GM18868 (cell line): ENCODE results near the gene CACNA1A.
"Not testable (repeated sequence)": the region's sequence is repeated elsewhere in the genome, so short reads cannot be mapped to it uniquely, and the experiment has no call there.

ENCODE experiments used
- ATAC-seq: cut with Tn5 transposase; IDR thresholded peaks from one replicate; pipeline ENCODE4 v1.9.1; 2021; ENCODE audit warnings: mild to moderate bottlenecking, moderate library complexity; ENCODE audit not compliant: unreplicated experiment

Gene CACNA1A

DNA sequence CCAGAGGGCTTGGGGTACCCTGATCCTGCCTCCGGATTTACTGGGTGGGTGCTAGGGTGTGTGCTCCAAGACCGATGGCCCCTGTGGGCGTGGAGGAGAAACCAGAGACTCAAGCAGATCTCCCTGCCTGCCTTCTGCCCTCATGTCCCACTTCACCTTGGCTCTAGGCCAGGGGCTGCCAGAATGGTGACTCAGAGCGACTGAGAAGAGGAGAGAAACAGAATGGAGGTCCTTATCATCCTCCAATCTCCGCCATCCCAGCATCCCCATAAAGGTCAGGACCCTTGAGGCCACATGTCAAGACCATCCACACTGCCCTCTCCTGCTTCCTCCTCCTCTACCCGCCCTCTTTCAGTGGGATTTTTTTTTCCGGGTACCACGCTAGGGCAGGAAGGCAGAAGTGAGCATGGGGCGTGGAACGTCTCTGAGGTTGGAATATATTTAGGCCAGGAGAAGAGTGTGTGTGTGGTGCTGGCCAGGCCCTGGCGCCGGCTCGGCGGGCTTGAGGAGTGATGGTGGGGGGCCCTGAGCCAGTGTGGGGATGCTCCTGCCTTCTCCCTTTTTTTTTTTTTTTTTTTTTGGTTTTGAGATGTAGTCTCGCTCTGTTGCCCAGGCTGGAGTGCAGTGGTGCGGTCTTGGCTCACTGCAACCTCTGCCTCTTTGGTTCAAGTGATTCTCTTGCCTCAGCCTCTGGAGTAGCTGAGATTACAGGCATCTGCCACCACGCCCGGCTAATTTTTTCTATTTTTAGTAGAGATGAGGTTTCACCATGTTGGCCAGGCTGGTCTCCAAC is 333.7 kb downstream of the CACNA1A start:
- no peak for ATAC-seq

DNA sequence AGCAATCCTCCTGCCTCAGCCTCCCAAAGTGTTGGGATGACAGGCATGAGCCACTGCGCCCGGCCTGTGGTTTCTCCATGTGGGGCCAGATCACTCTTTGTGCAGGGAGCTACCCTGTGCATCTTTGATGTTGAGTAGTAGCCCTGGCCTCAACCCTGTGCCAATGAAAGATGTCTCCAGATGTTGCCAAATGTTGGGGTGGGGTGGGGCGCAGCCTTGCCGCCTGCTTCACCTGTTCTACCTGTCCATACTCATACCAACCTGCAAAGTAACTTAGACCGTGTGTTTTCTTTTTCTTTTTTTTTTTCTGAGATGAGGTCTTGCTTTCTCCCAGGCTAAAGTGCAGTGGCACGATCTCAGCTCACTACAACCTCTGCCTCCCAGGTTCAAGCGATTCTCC is 335.1 kb downstream of the CACNA1A start:
- no peak for ATAC-seq

DNA sequence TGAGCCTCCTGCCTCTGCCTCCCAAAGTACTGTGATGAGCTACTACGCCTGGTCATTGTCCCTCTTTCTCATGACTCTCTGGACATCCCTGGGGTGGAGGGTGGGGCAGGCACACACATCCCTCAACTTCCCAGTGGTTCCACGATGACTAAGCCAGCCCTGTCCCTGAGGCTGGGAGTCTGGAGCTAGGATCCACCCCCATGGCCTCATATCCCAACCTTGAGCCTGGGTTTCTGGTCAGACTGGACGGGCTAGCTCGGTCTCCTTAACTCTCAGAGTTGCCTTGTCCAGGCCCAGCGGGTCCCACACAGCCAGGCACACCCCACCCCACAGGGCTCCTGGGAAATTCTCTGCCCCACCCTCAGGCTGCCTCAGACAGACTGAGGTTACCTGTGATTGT is 336.5 kb downstream of the CACNA1A start:
- ATAC-seq: no peak

DNA sequence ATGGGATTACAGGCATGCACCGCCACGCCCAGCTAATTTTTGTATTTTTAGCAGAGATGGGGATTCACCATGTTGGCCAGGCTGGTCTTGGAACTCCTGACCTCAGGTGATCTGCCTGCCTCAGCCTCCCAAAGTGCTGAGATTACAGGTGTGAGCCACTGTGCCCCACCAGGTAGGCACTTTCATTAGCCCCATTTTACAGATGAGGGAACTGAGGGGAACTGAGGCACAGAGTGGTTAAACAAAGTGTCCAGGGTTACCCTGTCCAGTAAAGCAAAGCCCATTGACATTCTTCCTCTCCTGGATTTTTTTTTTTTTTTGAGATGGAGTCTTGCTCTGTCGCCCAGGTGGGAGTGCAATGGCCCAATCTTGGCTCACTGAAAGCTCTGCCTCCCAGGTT is 340.1 kb downstream of the CACNA1A start:
- not testable (repeated sequence) for ATAC-seq

DNA sequence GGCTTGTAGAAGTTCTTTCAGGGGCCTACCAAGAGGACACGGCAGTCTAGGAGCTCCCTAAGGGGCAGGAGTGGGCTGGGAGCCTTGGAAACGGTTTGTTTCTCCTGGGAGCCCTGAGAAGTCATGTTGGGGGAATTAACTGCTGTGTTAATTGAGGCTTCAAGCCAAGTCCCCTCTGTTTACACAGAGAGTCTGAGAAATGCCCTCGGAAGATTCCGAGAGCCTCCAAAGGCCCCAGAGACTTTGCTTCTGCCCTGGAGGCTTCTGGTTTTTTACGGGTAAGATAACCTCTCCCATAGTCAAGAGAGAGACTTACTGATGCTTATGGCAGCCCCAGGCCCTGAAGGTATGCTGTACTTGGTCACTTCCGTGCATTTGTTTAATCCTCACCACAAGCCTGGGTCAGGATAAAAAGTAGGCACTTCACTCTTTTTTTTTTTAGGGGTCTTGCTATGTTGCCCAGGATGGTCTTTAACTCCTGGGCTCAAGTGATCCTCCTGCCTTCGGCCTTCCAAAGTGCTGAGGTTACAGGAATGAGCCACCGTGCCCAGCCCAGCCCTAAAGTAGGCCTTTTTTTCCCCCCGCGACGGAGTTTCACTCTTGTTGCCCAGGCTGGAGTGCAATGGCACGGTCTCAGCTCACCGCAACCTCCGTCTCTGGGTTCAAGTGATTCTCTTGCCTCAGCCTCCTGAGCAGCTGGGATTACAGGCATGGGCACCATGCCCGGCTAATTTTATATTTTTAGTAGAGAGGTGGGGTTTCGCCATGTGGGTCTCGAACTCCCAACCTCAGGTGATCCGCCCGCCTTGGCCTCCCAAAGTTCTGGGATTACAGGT is 340.9 kb downstream of the CACNA1A start:
- no peak for ATAC-seq

DNA sequence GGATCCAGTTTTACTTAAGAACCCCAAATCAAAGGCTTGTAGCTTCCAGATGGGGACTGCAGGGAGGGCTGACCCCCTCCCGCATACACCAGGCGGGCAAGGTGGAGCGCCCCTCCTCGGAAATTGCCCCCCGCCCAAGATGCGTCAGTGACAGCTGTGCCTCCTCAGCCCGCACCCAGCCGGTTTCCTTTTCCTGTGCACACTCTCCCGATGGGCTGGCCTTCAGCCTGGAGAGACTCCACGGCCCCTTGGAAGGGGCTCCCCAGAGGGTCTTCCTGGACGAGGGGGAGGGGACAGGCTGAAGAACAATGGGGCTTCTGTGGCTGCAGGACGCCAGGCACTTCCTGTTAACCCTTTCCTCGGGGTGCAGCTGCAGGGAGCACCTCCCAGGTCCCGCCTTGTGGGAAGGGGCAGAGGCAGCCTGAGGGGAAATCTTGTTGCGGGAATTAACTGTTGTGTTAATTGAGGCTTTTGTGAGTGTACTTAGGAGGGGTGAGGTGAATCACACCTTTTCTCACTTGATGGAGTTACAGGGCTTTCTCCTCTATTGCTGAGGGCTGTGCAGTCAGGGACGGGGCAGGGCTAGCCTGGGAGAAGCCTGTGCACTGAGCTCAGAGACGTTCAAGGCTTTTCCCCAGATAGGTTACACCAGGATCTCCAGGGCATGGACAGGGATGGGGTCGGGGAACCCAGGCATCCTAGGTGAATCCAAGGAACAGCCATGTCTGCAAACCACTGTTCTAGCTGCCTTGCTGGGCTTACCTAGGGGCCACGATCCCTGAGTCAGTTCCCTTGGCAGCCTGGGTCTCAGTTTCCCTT is 341.7 kb downstream of the CACNA1A start:
- ATAC-seq: no peak

DNA sequence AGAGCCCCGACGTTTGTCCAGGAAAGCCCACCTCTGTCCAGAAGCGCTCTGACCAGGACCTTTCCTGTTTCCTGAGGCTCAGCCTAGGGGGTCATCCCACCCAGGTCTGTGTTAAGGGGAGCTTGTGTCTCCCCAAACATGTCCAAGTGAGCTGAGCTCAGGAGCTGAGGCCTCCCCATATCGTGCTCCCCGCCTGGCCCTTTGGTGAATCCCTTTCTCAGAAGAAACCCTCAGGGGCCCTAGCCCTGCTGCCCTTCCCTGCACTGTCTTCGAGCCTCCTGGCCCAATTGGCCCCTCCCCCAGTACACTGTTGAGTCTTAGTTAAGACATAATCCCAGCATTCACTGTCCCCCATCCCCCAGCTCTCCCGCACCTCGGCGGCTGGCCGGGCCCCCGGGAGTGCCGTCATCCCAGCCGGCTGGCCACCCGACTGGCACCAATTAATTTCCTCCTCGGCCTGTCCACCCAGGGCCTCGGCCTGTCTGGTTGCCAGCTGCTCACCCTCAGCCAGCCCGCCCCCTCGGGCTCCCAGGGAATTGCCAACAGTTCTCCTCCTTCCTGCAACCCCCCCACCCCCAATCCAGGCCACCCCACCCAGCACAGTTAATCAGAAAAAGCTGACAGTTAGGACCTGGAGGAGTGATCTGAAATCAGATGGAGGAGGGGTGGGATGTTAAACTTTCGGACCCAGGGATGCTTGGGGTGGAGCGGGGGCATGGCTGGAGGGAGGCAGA is 342.5 kb downstream of the CACNA1A start:
- no peak for ATAC-seq

DNA sequence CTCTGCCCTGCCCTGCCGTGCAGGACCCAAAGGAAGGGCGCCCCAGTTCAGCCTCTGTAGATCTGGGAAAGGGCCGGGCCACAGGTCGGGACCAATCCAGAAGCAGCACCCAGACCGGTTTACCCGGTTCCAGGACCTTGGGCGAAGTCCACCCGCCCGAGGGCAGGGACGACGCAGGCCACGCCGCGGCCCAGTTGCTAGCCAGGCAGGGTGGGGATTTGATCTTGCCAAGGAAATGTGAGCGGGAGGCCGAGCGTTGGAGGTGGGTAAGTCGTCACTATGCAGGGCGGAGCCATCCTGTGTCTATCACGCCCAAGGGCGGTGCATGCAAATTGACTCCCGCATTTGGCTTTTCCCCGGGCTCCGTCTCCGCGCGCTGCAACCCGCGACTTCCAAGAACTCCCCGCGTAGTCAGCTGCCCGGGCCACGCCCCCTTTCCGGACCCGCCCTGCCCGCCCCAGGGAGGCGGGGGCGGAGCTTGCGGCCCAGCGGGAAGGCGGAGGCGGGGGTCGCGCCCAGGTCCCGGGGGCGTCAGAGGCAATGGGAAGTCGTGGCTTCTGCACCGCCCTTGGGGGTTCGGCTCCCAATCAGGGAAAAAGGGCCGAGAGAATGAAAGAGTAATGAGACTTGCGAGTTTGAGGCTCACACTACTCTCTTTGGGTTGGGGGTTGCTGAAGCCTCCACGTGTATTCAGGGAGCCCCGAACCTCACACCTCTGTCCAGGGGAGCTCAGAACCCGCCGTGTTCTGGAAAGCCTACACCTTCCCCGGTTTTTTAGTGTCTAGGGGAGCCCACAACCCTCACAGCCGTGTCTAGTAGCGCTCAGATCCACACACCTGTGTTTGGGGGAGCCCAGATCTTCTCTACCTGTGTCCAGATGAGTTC is 343.3 kb downstream of the CACNA1A start:
- ATAC-seq: no peak

DNA sequence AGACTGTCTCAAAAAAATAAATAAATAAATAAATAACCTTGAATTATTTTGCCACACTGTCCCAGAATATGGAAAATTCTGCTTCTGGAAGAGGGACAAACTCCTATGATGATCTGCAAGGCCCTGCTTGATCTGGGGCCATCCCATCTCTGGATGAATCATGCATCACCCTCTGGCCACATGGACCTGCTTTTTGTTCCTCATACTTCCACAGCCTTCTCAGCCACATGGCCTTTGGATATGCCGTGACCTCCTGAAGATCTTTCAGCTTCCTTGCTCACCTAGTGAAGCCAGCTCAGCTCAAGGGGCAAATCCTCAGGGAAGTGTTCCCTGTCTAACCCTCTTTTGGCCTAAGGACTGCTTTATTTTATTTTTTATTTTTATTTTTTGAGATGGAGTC is 345.7 kb downstream of the CACNA1A start:
- ATAC-seq: no peak

DNA sequence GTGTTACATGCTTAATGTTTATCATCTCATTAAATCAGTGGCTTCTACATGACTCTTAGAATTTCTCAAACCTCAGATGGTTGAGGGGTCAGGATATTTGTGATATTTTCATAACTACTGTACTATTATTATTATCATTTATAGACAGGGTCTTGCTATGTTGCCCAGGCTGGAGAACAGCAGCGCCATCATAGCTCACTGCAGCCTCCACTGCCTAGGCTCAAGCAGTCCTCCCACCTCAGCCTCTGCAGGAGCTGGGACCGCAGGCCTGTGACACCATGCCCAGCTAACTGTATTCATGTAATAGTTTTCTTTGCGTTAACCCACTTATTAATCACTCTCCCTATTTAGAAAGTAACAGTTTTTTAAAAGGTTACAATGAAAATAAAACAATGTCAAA is 346.6 kb downstream of the CACNA1A start:
- ATAC-seq: no peak
